Ectodermal cell (in vitro differentiated cells): ENCODE measurements around the gene TSPAN11.

Source experiments
- H3K27ac ChIP-seq: 2 replicates; pipeline ENCODE4 v1.7.0; 2013; ENCODE audit warnings: mild to moderate bottlenecking, low read depth, low read length; ENCODE audit not compliant: insufficient read depth, poor library complexity, severe bottlenecking
- H3K27me3 ChIP-seq: 2 replicates; pipeline ENCODE4 v1.7.0; 2013; ENCODE audit warnings: mild to moderate bottlenecking, low read length; ENCODE audit not compliant: insufficient read depth, control insufficient read depth, poor library complexity, severe bottlenecking
- H3K36me3 ChIP-seq: one replicate; pipeline ENCODE4 v1.7.0; 2013; ENCODE audit warnings: low read length; ENCODE audit not compliant: control insufficient read depth, insufficient read depth
- H3K4me1 ChIP-seq: one replicate; pipeline ENCODE4 v1.7.0; 2013; ENCODE audit warnings: low read length; ENCODE audit not compliant: control insufficient read depth, insufficient read depth
- H3K4me3 ChIP-seq: 2 replicates; pipeline ENCODE4 v1.7.0; 2013; ENCODE audit warnings: low read depth, low read length, control low read depth; ENCODE audit not compliant: insufficient read depth
- H3K9me3 ChIP-seq: 2 replicates; pipeline ENCODE4 v1.7.0; 2013; ENCODE audit warnings: mild to moderate bottlenecking, low read length, moderate library complexity; ENCODE audit not compliant: control insufficient read depth
- WGBS, 2 experiments: methylation state at CpG; one replicate each; pipeline ENCODE4 v1.1.7; 2013; ENCODE audit warnings: missing lambda C conversion rate in 2 of 2; 5-methylcytosine and 5-hydroxymethylcytosine counted together

Gene TSPAN11

GRCh38 chr12:30910038-30910350, 16.6 kb upstream of the TSPAN11 start:
- H3K4me1 ChIP-seq = peaks cover 6% of the 10 kb centered on the region
- no peaks in the 10 kb centered on the region for H3K9me3 ChIP-seq
- H3K4me3 ChIP-seq = no peak overlapping the region
- 98 to 100% methylated on average over 1 of the region's 1 CpG for WGBS, 2 experiments
- H3K27me3 ChIP-seq = no peaks in the 10 kb centered on the region
- H3K27ac ChIP-seq = no peak overlapping the region
- no peaks in the 10 kb centered on the region for H3K36me3 ChIP-seq

- 81 to 85% methylated on average over 6 of the region's 6 CpGs for WGBS, 2 experiments
- H3K36me3 ChIP-seq = no peaks in the 10 kb centered on the region
- H3K4me3 ChIP-seq = no peak overlapping the region
- no peak overlapping the region for H3K27ac ChIP-seq
- no peaks in the 10 kb centered on the region for H3K27me3 ChIP-seq
- peaks cover 6% of the 10 kb centered on the region for H3K4me1 ChIP-seq
- H3K9me3 ChIP-seq = no peaks in the 10 kb centered on the region
Observed at GRCh38 chr12:30911207-30911606, 15.3 kb upstream of the TSPAN11 start.

GRCh38 chr12:30913323-30913722, 13.2 kb upstream of the TSPAN11 start:
- H3K4me1 ChIP-seq = peaks cover 6% of the 10 kb centered on the region
- no peaks in the 10 kb centered on the region for H3K27me3 ChIP-seq
- no peaks in the 10 kb centered on the region for H3K9me3 ChIP-seq
- no peak overlapping the region for H3K4me3 ChIP-seq
- H3K36me3 ChIP-seq = no peaks in the 10 kb centered on the region
- WGBS, 2 experiments = 60 to 62% methylated on average over 4 of the region's 4 CpGs
- no peak overlapping the region for H3K27ac ChIP-seq

GRCh38 chr12:30914986-30915591, 11.5 kb upstream of the TSPAN11 start:
- Histone ChIP-seq H3K4me3 (no peak overlapping the region), H3K27ac (no peak overlapping the region), H3K27me3 (no peaks in the 10 kb centered on the region), H3K36me3 (no peaks in the 10 kb centered on the region), H3K9me3 (no peaks in the 10 kb centered on the region), H3K4me1 (peaks cover 6% of the 10 kb centered on the region)
- 88 to 91% methylated on average over 9 of the region's 9 CpGs for WGBS, 2 experiments

GRCh38 chr12:30923057-30923456, 3.5 kb upstream of the TSPAN11 start:
- WGBS, 2 experiments = 100% methylated on average over 1 of the region's 1 CpG
- no peak overlapping the region for H3K27ac ChIP-seq

GRCh38 chr12:30925607-30926242, 823 bp upstream of the TSPAN11 start:
- peak overlapping the region; percentile 31 for H3K27ac ChIP-seq
- WGBS, 2 experiments = 29 to 34% methylated on average over 11 of the region's 11 CpGs
- H3K9me3 ChIP-seq = no peaks in the 10 kb centered on the region
- H3K4me3 ChIP-seq = peak overlapping the region; percentile 52
- no peaks in the 10 kb centered on the region for H3K36me3 ChIP-seq
- H3K4me1 ChIP-seq = peaks cover 11% of the 10 kb centered on the region
- peaks cover 10% of the 10 kb centered on the region for H3K27me3 ChIP-seq

More at GRCh38 chr12:30923057-30923456, 3.5 kb upstream of the TSPAN11 start:
- Histone ChIP-seq H3K27me3 (peaks cover 10% of the 10 kb centered on the region), H3K9me3 (no peaks in the 10 kb centered on the region), H3K36me3 (no peaks in the 10 kb centered on the region), H3K4me3 (no peak overlapping the region), H3K4me1 (peaks cover 11% of the 10 kb centered on the region)

GRCh38 chr12:30927222-30927611, 669 bp downstream of the TSPAN11 start:
- H3K9me3 ChIP-seq = no peaks in the 10 kb centered on the region
- no peak overlapping the region for H3K27ac ChIP-seq
- H3K36me3 ChIP-seq = no peaks in the 10 kb centered on the region
- WGBS, 2 experiments = 85 to 87% methylated on average over 7 of the region's 7 CpGs
- H3K4me1 ChIP-seq = peaks cover 11% of the 10 kb centered on the region
- peaks cover 10% of the 10 kb centered on the region for H3K27me3 ChIP-seq
- peak overlapping the region; percentile 52 for H3K4me3 ChIP-seq

- Histone ChIP-seq H3K9me3 (no peaks in the 10 kb centered on the region), H3K36me3 (no peaks in the 10 kb centered on the region), H3K4me3 (no peak overlapping the region), H3K4me1 (peaks cover 11% of the 10 kb centered on the region), H3K27me3 (peaks cover 10% of the 10 kb centered on the region), H3K27ac (no peak overlapping the region)
- 83 to 84% methylated on average over 12 of the region's 12 CpGs for WGBS, 2 experiments
Observed at GRCh38 chr12:30928356-30929244, 2.1 kb downstream of the TSPAN11 start.

GRCh38 chr12:30930238-30930637, 3.7 kb downstream of the TSPAN11 start:
- no peaks in the 10 kb centered on the region for H3K36me3 ChIP-seq
- 91 to 93% methylated on average over 7 of the region's 7 CpGs for WGBS, 2 experiments
- H3K4me1 ChIP-seq = peaks cover 11% of the 10 kb centered on the region
- peaks cover 10% of the 10 kb centered on the region for H3K27me3 ChIP-seq
- H3K4me3 ChIP-seq = no peak overlapping the region
- no peaks in the 10 kb centered on the region for H3K9me3 ChIP-seq
- H3K27ac ChIP-seq = no peak overlapping the region

- no peaks in the 10 kb centered on the region for H3K9me3 ChIP-seq
- peaks cover 11% of the 10 kb centered on the region for H3K4me1 ChIP-seq
- H3K36me3 ChIP-seq = no peaks in the 10 kb centered on the region
- no peak overlapping the region for H3K27ac ChIP-seq
- H3K27me3 ChIP-seq = peaks cover 8% of the 10 kb centered on the region
- WGBS, 2 experiments = 94% methylated on average over 5 of the region's 5 CpGs
- no peak overlapping the region for H3K4me3 ChIP-seq
Observed at GRCh38 chr12:30930641-30931040, 4.1 kb downstream of the TSPAN11 start.
